DND-41 (cell line): ENCODE measurements around the gene TEX51.

ENCODE experiments used
- ATAC-seq: fragments of 200-7000 bp; cut with Tn5 transposase; 3 replicates; pipeline ENCODE4 v1.9.1; 2021; ENCODE audit warnings: low read depth; ENCODE audit not compliant: insufficient read depth
- DNase-seq: peaks from one replicate; pipeline ENCODE4 v3.0.0-alpha.2; 2020
- H2AFZ ChIP-seq: 2 replicates; pipeline ENCODE4 v1.6.0; 2012; ENCODE audit warnings: low read depth, low read length
- H3K27ac ChIP-seq: 2 replicates; pipeline ENCODE4 v1.5.1; 2012; ENCODE audit warnings: low read length, inconsistent platforms
- H3K27me3 ChIP-seq: fragments of 200-600 bp; sonication (generic); 2 replicates; pipeline ENCODE4 v1.6.0; 2012; ENCODE audit warnings: low read length, mild to moderate bottlenecking, inconsistent platforms; ENCODE audit not compliant: insufficient read depth, poor library complexity
- H3K36me3 ChIP-seq: 2 replicates; pipeline ENCODE4 v1.5.1; 2012; ENCODE audit warnings: low read length, inconsistent platforms; ENCODE audit not compliant: insufficient read depth
- H3K4me1 ChIP-seq: 2 replicates; pipeline ENCODE4 v1.5.1; 2012; ENCODE audit warnings: mild to moderate bottlenecking, low read length; ENCODE audit not compliant: insufficient read depth
- H3K4me2 ChIP-seq: 2 replicates; pipeline ENCODE4 v1.6.0; 2012; ENCODE audit warnings: mild to moderate bottlenecking, moderate library complexity, low read length, inconsistent platforms; ENCODE audit not compliant: insufficient read depth
- H3K4me3 ChIP-seq, 2 experiments: fragments of 200-600 bp in 1 of 2; shearing (Covaris generic) in 1 of 2; 2 replicates each; pipeline ENCODE4 v1.5.1; 2012 to 2016; ENCODE audit warnings: inconsistent platforms in 2 of 2, low read length in 2 of 2, mild to moderate bottlenecking in 2 of 2, low read depth in 1 of 2, moderate library complexity in 1 of 2
- H3K79me2 ChIP-seq: 2 replicates; pipeline ENCODE4 v1.6.0; 2012; ENCODE audit warnings: low read length, inconsistent platforms; ENCODE audit not compliant: insufficient read depth
- H3K9ac ChIP-seq: 2 replicates; pipeline ENCODE4 v1.6.0; 2012; ENCODE audit warnings: low read depth, mild to moderate bottlenecking, inconsistent platforms, low read length, moderate library complexity
- H3K9me3 ChIP-seq: 2 replicates; pipeline ENCODE4 v1.5.1; 2012; ENCODE audit warnings: low read length, moderate library complexity, mild to moderate bottlenecking, inconsistent platforms; ENCODE audit not compliant: insufficient read depth, severe bottlenecking
- H4K20me1 ChIP-seq: 2 replicates; pipeline ENCODE4 v1.6.0; 2012; ENCODE audit warnings: low read length; ENCODE audit not compliant: insufficient read depth
- EZH2 ChIP-seq: IDR thresholded peaks from 3 replicates; pipeline ENCODE4 v1.6.1; 2012; ENCODE audit warnings: borderline replicate concordance, low read depth, mild to moderate bottlenecking, moderate library complexity, low read length, inconsistent platforms; ENCODE audit not compliant: severe bottlenecking
- TF ChIP-seq, protein P1 (sequence below): IDR thresholded peaks from 2 replicates; pipeline ENCODE4 v1.5.1; 2012; ENCODE audit warnings: borderline replicate concordance, low read length, moderate library complexity, mild to moderate bottlenecking; ENCODE audit not compliant: poor library complexity, severe bottlenecking; ENCODE audit errors: extremely low read depth

TEX51 gene

DNA sequence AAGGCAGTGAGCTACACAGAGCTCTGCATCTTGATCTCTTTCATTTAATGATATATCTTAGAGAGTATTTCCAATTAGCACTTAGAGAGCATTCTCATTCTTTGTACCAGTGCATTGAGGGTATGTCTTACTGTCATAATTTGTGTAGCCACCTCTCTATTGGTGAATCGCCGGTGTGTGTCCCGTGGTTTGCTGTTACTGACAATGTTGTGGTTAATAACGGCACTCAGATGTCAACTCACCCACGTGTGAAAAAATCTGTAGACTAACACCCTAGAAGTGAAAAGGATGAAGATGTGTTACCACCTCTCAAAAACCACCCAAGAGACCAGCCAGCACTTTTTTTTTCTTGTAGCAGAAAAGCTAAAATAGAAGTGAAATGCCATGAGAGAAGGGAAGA is 37.1 kb downstream of the TEX51 start:
- no peak for ATAC-seq
- Histone ChIP-seq H3K79me2 (no peaks in the 10 kb centered on the region), H3K4me2 (no peak overlapping the region), H3K4me3 (no peak overlapping the region), H3K27ac (no peak overlapping the region), H3K9ac (no peak overlapping the region), H4K20me1 (no peaks in the 10 kb centered on the region), H3K27me3 (peaks cover 13% of the 10 kb centered on the region), H3K9me3 (no peaks in the 10 kb centered on the region), H3K4me1 (no peaks in the 10 kb centered on the region), H2AFZ (no peak overlapping the region), H3K36me3 (no peaks in the 10 kb centered on the region)
- DNase-seq = no peak
- no peak for TF ChIP-seq EZH2
- TF ChIP-seq, protein P1, sequence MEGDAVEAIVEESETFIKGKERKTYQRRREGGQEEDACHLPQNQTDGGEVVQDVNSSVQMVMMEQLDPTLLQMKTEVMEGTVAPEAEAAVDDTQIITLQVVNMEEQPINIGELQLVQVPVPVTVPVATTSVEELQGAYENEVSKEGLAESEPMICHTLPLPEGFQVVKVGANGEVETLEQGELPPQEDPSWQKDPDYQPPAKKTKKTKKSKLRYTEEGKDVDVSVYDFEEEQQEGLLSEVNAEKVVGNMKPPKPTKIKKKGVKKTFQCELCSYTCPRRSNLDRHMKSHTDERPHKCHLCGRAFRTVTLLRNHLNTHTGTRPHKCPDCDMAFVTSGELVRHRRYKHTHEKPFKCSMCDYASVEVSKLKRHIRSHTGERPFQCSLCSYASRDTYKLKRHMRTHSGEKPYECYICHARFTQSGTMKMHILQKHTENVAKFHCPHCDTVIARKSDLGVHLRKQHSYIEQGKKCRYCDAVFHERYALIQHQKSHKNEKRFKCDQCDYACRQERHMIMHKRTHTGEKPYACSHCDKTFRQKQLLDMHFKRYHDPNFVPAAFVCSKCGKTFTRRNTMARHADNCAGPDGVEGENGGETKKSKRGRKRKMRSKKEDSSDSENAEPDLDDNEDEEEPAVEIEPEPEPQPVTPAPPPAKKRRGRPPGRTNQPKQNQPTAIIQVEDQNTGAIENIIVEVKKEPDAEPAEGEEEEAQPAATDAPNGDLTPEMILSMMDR = no peak

DNA sequence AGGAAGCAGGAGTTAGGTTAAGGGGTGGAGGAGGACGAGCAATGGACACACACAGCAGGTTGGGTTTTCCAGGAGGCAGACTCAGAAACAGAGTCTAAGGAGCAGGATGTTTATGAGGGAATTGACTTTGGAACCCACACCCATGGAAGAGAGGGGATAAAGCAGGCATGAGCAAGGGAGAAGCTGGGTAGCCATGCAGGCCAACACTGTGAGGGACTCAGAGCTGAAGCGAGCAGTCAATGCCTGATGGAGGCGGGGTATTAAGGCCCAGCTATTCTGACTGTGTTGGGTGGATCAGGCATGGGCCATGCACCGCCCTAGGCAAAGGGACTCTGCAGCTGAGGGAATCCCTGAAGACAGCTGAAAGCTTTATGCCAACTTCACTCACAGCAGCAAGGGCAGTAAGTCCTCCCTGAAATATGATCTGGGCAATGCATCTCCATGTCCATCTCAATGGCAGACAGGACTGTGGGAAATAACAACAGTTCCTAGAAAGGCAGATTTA is 37.6 kb downstream of the TEX51 start:
- TF ChIP-seq, protein P1 = no peak
- no peak for TF ChIP-seq EZH2
- ATAC-seq (no peak), DNase-seq (no peak)
- no peaks in the 10 kb centered on the region for H3K9me3 ChIP-seq
- H2AFZ ChIP-seq = no peak overlapping the region
- peaks cover 13% of the 10 kb centered on the region for H3K27me3 ChIP-seq
- no peak overlapping the region for H3K9ac ChIP-seq
- no peak overlapping the region for H3K4me3 ChIP-seq
- no peaks in the 10 kb centered on the region for H3K4me1 ChIP-seq
- H3K79me2 ChIP-seq = no peaks in the 10 kb centered on the region
- no peak overlapping the region for H3K4me2 ChIP-seq
- H4K20me1 ChIP-seq = no peaks in the 10 kb centered on the region
- no peaks in the 10 kb centered on the region for H3K36me3 ChIP-seq
- H3K27ac ChIP-seq = no peak overlapping the region

DNA sequence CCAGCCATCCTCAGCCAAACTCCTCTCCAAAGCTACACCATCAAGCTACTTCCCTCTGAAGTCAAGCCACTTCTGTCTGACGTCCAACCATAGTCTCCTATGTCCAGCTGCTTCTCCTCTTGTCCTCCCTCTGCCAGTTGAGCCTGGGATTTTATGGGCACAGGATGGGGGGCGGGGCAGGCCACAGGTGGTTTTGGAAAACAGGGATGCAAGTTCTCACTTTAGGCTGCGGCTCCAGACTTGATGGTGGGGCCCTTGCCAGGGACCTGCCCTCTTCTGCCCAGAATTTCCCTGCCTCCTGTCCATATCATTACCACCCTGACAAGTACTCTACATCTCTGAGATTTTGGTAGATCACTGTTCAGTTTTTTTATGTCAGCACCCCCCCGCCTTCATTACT is 41.6 kb downstream of the TEX51 start:
- Histone ChIP-seq H4K20me1 (no peaks in the 10 kb centered on the region), H3K4me3 (no peak overlapping the region), H3K27ac (no peak overlapping the region), H3K4me1 (no peaks in the 10 kb centered on the region), H3K9ac (no peak overlapping the region), H3K4me2 (no peak overlapping the region), H3K36me3 (no peaks in the 10 kb centered on the region), H2AFZ (no peak overlapping the region), H3K27me3 (peaks cover 9% of the 10 kb centered on the region), H3K79me2 (no peaks in the 10 kb centered on the region), H3K9me3 (no peaks in the 10 kb centered on the region)
- DNase-seq = no peak
- no peak for ATAC-seq
- TF ChIP-seq EZH2 = no peak
- TF ChIP-seq, protein P1 = no peak
